GM19452 (cell line): ENCODE data around the gene TXK.

ENCODE experiments used
- ATAC-seq: cut with Tn5 transposase; IDR thresholded peaks from one replicate; pipeline ENCODE4 v1.9.1; 2021; ENCODE audit not compliant: unreplicated experiment

The TXK gene

GRCh38 chr4:48058617-48059530 lies 75.2 kb downstream of the TXK start:
- no peak for ATAC-seq

DNA sequence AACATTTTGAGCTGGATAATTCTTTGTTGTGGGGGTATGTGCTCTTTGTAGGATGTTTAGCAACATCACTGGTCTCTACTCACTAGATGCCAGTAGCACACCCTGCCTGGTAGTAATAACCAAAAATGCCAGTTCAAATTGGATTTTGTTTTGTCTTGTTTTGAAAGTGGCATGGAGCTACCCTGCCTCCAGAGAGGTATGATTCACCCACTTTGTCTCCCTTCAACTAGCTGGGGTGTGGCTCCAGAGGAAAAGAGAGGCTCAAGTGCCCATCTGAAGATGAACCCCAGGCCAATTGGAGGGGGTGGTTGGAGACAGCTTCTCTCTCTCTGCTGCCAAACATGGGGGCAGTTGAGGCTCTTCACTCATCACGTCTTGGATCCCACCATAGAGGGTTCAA lies 83.0 kb downstream of the TXK start:
- no peak for ATAC-seq

GRCh38 chr4:48049483-48049882 lies 84.6 kb downstream of the TXK start:
- ATAC-seq = no peak

DNA sequence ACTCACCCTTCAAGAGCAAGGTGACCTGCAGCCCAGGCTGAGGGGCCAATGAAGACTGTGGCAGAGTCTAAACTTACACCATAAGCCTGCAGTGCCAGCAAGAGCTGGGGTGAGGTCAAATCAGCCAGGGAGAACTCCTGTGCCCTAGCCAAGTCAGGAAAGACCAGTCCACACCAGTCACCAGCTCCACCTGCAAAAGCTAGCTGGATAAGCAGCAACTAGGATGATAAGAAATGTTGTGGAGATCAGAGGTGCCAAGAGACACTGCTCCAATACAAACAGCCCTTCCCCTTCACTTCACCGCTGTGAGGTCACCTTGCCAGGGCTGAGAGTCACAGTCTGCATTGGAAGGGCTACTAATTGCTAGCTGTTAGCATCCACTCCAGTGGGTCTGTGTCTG lies 86.2 kb downstream of the TXK start:
- peak; percentile 11 for ATAC-seq

DNA sequence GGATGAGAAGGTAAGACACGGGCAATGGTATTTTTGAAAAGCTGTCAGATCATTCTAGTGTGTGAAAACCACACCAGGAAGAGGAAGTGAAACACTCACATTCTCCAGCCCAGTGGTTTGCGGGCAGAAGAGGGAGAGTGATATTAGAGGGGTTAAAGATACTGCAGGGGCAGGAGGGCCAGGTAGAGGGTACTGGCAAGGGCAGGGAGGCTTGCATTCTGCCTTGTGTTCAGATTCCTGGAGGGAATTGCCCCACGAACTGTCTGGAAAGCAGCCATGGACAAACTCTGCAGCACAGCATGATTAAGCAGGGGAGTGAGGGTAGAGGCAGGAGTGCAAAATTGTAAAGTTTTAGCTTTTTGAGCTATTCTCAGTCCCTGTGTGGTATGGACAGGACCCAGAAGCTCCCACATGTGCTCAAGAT lies 86.6 kb downstream of the TXK start:
- peak; percentile 97 for ATAC-seq

DNA sequence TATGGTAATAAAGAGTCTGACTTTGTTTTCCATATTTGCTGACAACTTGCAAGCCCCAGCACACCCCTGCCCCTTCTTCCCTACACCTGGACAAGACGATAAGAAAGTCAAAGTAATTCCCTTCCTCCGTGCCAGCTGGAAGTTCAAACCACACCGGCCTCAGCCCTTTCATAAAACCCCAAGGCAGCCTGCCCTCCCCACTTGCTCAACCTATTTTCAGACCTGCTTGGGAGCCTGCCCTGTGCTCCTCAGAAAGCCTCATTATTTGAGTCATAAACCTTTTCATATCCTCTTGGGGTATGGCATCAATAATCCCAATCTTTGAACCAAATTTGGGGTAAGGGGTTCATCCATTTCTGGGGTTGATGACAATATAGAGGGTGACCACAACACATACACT lies 88.0 kb downstream of the TXK start:
- ATAC-seq = no peak

- ATAC-seq = no peak
These were observed 89.8 kb downstream of the TXK start for GRCh38 chr4:48044298-48044697.

- no peak for ATAC-seq
These were observed 90.5 kb downstream of the TXK start for GRCh38 chr4:48043504-48043903.

GRCh38 chr4:48042979-48043461 lies 91.0 kb downstream of the TXK start:
- ATAC-seq = peak; percentile 42

DNA sequence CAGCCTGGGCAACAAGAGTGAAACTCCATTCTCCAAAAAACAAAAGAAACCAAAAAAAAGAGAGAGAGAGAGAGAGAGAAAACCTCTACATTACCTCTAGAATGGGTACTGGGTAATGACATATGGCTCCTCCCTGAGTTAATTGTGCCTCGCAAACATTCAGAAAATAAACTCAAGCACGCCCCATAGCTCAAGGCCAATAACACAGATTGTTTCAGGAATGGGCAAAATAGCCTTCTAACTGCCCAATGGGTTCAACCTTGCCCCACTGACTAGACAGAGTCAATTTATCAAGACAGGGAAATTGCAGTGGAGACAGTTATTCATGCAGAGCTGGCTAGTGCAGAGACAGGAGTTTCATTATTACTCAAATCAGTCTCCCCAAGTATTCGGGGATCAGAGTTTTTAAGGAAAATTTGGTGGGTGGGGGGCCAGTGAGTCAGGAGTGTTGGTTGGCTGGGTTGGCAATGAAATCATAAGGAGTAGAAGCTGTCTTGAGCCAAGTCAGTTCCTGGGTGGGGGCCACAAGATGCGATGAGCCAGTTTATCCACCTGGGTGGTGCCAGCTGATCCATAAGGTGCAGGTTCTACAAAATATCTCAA lies 92.4 kb downstream of the TXK start:
- no peak for ATAC-seq

DNA sequence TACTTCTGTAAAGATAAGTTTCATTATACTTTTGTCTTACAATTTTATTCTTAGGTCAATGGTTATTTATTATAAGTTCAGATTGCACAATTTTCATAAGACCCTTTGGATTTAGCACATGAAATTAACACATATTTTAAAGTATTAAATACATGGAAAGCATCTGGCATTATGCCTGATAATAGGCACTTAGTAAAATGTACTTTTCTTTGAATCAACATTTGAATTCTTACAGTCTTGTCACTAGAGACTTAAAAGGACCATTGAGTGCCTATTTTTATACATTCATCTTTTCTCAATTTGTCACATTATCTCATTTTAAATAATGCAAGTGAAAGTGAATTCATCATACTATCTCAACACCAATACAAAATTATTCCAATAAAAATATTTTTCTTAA lies 94.5 kb downstream of the TXK start:
- ATAC-seq = no peak

- no peak for ATAC-seq
These were observed 95.4 kb downstream of the TXK start for GRCh38 chr4:48038666-48039065.

DNA sequence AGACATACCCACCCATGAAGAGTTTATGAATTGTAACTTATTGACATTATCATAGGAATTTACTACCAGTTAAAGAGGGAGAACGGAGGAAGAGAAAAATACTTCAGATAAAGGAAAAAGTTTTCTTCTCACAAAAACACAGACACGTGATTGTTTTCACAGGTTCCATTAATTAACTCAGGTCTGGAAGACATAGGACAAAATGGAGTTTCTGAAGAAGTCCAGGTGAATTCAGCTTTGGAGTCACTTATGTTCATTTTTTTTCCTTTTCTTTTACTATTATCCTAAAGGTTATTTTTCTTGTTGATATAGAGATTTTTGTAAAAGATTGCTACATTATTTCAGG lies 97.0 kb downstream of the TXK start:
- ATAC-seq = no peak

- ATAC-seq = no peak
These were observed 98.1 kb downstream of the TXK start for GRCh38 chr4:48035952-48036351.

DNA sequence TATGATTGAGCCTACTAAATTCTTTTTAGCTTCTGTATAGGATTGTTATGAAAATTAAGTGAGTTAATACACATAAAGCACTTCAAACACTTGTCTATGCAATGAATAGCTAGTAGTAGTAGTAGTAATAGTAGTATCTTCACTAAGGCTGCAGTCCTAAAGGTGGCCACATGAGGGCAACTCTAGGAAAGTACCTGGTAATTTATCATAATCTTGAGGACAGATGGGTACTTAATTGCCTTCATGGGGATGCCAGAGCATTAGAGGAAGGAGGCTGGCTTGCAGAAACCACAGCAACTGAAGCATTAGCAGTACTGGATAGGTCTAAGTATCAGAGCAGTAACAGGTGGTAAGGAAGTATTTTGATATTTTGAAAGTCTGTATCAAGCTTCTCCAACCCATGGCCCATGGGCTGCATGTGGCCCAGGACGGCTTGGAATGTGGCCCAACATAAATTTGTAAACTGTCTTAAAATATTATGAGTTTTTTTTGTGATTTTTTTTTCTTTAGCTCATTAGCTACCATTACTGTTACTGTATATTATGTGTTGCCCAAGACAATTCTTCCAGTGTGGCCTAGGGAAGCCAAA lies 100.1 kb downstream of the TXK start:
- no peak for ATAC-seq

DNA sequence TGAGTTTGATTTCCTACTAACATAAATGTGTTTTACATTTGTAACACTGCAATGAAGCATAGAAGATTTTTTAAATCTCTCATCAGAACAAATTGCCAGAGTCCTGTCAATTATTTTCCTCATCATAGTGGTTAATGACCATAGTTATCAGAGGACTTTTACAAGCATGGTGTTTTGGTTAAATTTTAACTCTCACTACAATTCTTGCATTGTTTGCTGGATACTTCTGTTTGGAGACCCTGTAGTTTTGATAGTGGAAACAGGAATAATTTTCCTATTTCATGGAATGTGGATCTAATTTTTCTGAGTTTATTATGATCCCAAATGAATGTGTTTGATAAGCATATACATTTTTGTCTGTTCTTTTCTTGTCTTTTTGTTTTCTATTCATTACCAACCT lies 100.6 kb downstream of the TXK start:
- ATAC-seq = no peak

GRCh38 chr4:48032721-48033120 lies 101.3 kb downstream of the TXK start:
- ATAC-seq = no peak

- ATAC-seq = no peak
These were observed 102.1 kb downstream of the TXK start for GRCh38 chr4:48031802-48032525.

DNA sequence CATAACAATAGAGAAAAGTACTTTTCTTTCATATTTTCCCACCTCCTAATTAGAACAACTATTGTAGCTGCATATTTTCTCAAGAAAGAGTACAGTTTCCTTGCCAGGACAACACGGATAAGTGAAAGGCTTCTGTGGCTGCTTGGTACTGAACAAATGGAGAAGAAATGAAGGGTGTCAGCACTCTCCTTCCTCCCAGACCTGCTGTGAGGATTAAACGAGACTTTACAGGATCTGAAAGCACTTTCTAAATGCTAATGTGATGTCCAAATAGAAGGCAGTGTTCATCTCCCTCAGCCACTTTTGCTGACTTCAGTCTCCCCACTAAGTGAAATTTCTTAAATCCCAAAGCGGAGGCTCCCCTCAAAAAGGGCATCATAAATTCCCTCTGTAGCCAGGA lies 103.6 kb downstream of the TXK start:
- ATAC-seq = no peak

DNA sequence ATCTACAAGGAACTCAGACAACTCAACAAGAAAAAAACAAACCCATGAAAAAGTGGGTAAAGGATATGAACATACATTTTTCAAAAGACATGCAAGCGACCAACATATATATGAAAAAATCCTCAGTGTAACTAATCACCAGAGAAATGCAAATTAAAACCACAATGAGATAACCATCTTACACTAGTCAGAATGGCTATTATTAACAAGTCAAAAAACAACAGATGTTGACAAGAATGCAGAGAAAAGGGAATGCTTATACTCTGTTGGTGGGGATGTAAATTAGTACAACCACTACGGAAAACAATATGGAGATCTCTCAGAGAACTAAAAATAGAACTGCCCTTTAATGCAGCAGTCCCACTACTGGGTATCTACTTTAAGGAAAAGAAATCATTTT lies 105.4 kb downstream of the TXK start:
- no peak for ATAC-seq

DNA sequence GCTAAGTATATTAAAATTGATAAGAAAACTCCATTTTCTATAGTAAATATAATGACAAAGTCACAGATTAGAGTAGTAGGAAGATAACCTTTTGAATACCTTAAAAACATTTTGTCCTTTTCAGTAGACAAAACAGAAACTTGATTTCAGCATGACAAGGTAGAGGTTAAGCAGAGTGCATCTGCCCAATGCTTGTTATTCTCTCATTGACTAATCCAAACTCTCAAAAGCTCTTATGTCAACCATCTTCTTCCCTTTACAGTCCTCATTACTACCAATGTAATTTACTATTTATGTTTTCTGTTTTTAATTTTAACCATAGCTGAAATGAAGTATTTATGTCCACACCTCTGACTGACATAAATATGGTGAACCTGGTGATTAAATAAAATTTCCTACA lies 106.4 kb downstream of the TXK start:
- ATAC-seq = peak; percentile 64
